ENCODE measurements around the gene AMIGO2.

The AMIGO2 gene

DNA sequence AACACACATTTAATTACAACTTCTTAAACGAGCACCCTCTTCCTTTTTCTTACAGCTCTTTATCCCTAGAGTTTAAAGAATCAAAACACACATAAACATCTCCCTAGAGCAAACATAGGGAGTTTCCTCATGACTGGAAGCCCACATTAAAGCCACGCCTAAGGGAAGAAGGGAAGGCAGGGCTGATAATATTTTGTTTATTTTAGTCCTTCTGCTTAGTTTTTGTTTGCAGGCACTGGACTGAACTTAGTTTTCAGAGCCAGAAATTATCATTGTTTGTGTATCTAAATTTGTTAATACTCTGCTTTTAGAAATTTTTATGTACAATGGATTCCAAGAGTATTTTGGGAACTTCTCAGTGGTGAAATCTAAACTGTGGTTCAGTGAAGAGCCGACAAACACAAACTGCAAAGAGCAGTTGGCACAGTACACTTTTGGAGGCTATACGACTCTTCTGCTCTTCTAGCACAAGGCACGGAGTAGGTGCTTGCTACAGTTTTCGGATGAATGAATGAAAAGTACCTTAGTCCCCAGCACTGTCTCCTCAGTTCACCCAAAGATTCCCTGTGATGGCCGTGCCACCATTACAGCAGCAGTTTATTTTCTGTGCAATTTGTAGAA is 17.6 kb upstream of the AMIGO2 start:
- no peak for DNase-seq

DNA sequence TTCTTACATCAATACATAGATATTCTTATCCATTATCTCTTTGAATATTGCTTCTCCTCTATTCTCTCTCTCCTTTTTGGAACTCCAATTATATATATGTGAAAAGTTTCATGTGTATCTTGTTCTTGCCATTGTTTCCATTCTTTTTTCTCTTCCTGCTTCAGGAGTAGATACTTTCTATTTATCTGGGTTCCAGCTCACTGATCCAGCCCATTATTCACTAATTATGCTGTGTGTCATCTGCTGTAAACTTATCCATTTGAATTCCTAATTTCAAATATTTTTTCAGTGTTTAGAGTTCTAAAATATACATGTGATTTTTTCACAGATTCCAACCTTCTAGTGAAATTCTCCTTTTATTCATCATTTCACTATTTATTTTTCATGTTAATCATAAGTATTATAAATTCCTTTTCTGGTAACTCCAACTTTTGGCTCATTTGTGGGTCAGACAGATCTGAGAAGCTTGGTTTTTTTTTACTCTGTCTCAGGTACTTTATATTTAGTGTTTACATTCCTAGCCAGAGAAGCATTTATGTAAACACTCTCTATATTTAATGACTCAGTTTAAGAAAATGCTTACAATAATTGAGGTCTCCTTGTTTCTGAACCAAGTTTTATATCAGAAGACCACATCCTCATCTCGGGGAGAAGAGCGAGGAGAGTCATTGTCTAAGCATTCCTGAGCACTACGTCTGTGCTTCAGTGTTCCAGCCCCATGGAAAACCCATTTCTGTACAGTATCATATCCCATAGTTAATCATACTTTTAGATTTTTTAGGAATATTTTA is 15.9 kb upstream of the AMIGO2 start:
- DNase-seq = no peak

DNA sequence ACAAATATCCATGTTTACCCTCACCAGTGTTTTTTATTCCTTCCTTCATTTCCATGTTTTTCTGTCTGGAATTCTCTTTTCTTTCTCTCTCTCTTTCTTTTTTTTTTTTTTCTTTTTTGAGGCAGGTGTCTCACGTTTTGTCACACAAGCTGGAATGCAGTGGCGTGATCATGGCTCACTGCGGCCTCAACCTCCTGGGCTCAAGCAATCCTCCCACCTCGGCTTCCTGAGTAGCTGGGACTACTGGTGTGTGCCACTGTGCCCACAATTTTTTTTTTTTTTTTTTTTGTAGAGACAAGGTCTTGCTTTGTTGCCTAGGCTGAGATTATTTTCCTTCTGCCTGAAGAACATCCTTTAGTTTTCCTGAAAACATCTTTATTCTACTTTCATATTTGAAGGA is 15.0 kb upstream of the AMIGO2 start:
- DNase-seq = no peak

DNA sequence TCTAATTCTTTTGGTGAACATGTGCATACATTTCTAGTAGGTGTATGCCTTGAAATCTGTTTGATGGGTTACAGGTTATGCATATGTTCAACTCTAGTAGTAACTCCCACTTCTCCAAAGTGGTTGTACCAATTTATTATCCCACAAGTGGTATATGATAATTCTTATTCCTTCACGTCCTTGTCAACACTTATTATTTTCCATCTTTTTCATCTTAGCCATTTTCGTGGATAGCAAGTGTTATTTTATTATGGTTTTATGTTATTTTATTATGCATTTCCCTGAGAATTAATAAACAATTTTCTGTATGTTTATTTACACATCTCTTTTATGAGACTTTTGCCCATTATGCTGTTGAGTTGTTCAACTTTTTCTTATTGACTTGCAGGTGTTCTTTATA is 11.2 kb upstream of the AMIGO2 start:
- no peak for DNase-seq

DNA sequence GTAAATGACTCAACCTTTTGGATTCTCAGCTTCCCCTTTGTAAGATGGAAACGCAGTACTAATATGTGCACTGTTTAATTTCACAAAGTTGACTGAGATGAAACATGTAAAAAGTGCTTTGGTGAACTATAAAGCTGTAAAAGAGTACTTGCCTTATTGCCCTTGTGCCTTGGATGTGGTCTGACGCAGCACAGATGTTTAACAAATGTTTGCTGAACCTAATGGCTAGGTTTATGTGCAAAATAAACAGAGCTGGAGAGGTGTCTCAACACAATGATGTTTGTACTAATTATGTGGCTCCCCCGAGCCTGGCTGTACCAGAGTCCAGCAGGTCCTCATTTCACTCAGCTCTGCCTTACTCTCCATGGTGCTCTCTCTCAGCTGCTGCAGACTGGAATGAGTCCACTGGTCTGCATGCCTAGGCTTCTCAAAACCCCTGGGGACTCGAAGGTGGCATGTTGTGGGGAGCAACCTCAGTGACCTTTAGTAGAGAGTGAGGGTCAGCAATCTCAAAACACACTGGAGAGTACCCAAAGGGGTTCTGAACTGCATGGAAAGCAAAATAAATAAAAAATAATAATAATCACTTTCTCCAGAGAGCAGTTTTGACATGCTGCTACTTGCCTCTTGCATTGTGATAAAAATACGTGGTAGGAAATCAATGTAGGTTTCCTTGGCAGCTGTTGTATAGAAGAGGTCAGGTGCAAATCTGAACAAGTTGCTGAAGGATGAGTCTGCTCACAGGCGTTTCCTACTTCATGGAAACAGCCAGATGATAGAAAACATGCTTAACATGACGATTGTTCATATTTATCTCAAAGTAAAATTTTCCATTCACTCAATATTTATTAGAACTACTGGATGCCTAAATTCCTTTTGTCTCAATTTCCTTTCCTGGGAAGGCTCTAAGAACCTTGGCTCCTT is 8.5 kb upstream of the AMIGO2 start:
- no peak for DNase-seq

DNA sequence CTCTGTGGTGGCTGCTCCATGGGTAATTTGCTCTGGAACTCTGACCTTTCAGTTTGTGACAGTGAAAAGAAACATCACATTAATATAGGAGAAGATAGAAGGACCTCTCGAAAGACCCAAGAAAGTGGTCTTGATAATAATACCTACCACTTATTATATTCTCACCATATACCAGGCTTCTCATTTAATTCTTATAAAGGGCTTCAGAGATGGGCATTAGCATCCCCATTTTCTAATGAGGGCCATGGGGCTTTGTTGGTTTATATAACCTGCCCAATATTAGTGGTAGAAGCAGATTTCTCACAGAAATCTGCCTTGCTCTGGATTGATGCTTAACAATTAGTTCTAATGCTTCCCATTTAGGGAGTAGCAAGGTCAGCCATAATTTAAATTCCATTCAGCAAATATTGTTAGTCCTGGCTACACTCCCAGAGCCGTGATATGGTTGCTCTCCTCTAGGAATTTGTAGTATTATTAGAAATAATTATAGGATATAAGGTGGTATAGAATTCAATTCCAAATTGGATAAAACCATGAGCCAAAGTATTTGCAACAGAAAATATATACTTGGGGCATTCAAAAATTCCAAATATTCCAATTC is 7.4 kb upstream of the AMIGO2 start:
- DNase-seq = no peak

DNA sequence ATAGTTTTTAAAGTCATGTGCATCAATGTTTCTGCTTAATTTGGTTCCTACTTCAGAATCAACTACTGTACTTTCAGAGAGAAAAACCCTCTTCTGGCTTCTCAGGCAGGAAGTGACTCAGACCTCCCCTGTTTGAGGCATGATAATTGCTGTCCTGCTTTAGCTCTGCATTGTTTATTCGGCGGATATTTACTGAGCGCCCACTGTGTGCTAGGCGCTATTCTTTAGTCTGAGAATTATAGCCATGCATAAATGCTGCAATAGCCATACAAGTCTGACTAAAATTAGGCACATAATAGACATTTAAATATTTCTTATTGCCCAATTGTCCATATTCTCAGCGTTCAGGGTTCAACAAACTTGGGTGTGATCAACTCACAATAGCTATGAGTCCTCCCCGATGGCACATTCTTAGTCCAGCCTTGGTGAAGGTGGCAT is 6.1 kb upstream of the AMIGO2 start:
- peak; percentile 60 for DNase-seq

DNA sequence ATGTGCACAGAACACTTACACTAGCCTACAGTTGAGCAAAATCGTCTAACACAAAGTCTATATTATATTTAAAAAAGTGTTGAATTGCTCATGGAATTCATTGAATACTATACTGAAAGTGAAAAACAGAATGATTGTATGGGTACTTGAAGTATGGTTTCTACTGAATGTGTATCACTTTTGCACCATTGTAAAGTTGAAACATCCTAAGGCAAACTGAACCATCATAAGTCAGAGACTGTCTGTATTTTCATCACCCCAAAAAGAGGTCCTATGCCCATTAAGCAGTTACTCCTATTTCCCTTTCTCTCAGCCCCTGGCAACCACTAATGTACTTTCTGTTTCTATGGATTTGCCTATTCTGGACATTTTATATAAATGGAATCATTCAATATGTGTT is 4.4 kb upstream of the AMIGO2 start:
- no peak for DNase-seq

DNA sequence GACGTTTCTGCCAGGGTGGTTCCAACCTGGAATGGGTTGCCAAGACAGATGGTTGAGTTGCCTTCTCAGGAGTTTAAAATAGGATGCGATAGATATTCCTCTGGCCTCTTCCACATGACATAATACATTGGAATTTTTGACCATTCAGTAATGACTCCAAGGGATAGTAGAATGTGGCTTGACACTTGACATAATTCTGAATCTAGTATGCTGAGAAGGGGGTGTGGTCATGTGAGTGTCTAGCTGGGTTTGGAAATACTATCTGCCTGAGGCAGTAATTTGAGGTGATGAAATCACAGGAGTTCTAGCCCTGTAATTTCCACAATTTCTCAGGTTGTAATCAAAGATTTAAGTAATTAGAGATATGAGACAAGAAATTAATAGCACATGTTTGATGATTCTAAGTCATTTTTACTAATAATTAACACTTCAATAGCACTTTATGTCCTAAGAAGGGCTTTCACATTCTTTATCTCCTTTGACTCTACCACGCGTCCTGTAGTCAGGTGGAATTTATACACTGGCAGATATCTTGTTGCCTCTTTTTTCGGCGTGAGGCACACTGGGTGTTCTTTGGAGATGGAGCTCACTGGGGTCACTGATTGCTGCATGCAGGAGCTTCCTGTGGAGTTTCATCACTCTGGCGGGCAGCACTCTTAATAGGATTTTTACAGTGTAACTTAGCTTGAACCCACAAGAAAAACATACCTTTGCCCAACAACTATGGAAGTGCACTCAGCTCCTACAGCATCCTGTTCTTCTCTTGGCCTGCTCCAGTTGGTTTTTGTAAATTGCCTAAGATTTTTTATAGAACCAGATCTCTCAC is 3.2 kb upstream of the AMIGO2 start:
- DNase-seq = no peak

DNA sequence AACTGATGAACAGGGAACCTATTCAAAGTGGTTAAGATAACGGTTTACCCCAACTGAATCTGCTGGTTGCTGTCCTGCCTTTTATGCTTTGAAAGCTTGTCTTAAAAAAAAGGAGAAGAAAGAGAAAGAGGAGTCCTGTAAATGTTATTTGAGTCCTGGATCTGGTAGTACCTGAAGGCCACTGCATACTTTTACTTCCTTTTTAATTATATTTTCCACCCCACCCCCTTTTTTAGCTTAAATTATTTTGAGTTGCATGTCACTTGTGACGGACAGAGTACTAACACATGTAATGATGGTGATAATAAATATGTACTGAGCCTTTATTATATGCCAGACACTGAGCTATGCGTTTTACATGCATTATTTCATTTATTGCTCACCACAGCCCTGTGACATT is 2.5 kb upstream of the AMIGO2 start:
- DNase-seq = no peak

DNA sequence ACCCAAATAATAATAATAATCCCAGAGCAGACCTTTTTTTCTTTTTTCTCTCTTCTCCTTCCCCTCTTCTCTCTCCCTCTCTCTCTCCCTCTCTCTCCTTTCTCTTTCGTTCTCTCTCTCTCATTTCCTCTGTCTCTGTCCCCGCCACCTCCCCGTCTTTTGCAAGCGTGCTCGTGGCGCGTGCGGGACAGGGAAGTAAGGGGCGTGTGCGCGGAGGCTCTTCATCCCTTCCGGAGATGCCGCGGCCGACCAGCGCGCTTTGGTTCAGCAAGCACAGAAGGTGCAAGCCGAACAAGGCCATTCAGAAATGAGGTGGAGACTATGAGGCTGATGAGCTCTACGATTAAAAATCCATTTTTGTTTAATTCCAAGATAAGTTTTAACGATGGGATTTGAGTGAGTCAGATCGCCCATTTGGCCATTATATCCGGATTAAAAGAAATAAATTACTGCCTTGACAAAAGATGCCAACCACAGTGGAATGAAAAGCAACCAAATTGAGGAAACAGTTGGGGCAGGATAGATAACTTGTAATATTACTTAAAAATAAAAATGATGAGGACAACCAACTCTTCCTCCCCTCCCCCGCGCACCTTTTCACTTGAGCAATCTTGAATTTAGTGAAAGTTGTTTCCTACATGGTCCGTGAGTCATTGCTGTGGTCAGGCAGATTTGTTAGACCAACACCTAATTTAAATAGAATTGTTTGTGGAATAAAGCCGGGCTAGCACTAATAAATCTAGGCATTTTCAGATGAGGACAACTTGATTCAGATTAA is 1.2 kb upstream of the AMIGO2 start:
- DNase-seq = peak; percentile 66

DNA sequence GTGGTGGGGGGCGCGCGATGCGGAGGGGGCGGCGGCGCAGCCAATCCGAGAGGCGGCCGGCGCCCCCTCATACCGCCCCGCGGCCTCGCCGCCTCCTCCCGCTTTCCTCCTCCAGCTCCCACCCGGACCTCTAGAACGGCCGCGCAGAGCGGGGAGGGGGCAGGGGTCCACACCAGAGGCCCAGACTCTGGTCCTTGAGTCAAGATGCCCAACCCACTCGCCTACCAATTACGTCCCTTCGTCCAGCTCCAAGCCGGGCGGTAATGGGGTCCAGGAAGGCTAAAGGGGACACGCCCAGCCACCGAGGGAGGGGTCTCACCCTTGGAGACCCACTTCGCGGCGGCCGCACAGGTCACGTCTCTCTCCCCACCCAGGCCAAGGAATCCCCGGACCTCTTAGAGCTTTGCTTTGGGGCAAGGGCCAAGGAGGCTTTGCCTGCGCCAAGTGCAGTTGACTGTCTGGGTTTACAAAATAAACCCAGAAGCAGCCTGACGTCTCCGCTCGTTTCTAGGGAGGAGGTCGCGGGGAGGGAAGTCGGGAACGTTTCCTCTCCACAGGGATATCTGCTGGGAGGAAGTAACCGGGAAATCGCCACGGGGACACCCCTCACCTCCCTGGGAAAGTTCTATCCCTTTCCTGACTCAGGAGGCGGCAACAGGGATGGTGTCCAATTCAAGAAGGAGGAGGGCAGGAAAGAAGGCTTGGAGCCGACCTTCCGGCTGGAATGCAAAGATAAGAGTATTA is 394 bp upstream of the AMIGO2 start:
- DNase-seq = peak; percentile 53

DNA sequence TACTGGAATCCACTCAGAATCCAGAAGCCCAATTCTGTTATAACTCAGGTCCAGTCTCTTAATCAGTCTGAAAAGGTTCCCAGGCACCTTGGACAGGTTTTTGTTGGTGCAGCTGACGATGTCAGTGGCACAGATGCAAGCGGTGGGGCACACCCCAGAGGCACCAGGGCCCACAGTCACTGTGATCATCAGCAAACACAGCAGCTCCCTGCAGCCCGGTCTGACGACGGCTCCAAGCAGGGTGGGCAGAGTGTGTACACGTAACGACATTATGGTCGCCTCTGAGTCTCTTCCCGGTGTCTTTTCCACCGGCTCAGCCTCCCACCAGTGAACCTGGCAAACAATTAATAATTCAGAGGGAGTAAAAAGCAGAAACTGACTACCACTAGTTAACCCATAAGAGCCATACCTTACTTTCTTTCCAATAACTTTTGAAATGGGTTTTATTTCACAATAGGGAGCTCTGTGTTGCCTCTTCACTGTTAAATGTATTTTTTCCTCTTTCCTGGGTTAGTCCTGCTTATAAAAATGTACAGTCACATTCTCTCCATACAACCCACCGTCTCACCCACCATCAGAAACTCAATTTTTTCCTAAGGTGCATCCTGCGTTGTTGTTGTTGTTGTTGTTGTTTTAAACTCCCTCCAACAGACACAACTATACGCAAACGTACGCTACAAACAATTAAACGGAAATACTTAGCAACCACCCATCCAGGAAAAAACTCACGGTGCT is 859 bp downstream of the AMIGO2 start:
- peak; percentile 70 for DNase-seq

DNA sequence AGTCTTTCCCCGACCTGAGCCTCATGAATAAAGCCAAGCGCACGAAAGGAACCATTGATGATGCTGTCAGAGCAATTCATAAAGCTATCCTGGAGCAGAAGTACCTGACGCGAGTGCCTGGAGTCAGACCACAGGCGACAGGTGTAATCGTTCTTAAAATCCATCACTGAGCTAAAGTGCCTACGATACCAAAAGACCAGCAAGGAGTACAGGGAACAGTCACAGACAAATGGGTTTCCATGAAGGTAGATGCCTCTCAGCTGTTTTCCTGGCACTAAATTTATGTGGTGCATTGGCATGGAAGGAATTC is 1.7 kb downstream of the AMIGO2 start:
- no peak for DNase-seq

DNA sequence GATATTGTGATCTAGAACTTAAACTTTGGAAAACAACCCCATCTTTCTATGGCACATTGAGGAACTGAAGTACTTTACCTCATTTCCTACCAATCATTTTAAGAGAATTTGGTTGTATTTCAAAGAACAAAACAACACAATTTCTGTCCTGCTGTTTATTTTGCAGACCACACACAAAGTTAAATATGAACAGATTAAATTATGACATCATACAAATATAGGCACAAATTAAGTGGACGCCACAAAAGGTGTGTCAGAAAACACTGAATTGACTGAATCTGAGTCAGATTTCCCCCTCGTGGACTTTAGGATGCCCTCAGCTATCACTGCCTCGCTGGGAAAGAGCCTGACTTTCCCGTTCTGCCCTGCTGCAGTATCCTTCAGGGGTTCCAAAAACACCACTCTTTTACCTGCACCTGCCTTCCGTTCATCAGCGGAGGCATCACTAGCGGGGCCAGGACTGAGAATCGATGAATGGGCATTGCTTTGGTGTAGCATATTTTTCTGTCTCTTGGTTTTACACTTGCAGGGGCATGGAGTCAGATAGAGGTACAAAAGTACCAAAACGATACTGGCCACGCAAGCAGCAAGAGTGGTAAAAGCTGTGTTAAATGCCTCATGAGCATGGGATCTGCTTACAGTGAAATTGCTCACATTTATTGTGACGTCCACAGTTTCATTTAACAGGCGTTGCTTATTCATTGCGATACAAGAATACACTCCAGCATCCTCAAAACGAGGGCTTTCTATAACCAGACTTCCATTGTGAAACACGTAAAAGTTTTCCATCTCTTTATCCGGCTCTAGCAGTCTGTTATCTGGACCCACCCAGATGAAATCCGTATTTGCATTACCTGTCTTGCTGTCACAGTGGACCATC is 2.3 kb downstream of the AMIGO2 start:
- no peak for DNase-seq

DNA sequence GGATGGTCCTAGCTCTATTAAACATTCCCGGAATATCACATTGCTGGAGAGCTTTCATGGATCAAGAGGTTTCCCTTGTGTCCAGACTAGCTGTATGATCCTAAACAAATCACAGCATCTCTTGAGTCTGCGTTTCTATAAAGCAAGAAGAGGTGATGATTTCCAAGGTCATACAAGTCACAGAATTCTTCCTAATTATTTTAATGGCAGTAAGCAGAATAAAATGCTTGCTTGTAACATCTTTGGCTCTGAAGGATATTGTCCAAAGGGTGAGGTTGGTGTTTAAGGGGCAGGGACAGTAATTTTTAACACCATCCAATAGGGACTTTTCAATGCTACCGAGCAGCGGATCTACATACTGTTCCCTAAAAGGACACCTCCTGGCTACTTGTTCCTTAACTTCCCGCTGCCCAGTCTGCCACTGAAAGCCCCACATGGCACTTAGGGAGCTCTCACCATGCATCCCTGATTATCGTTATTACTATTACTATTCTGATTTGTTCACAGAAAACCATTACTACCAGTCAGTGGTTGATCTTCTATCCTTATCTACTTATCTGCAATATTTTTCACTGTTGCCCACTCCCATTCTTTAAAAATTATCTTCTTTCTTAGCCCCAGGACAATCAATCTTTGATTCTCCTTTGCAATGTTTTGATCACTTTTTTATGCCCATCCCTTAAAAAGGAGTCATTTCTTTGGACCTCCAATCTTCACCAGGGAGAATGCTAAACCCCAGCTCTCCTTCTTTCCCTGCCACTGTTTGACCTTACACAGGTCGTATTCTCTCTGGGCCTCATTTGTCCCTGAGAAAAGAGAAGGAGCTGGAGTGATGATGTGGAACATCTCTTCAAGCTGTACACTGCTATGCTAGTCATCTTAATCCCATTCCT is 4.3 kb downstream of the AMIGO2 start:
- DNase-seq = no peak

DNA sequence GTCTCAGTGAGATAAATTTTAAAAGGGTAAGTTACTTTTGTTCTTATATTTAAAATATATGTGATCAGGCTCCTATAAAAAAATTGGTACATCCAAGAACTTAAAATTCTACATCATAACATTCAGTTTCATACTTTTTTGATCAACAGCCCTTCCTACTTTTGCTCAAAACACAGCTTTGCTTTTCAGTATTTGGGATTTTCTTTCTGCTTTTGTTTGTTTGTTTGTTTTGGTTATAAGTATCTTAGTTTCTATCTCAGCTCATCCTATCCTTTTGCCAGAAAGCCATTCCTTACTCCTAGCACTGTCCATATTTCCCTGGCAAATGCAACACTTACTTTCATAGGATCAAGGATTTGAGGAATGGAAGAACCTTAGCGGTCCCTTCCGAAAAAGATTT is 5.0 kb downstream of the AMIGO2 start:
- no peak for DNase-seq

DNA sequence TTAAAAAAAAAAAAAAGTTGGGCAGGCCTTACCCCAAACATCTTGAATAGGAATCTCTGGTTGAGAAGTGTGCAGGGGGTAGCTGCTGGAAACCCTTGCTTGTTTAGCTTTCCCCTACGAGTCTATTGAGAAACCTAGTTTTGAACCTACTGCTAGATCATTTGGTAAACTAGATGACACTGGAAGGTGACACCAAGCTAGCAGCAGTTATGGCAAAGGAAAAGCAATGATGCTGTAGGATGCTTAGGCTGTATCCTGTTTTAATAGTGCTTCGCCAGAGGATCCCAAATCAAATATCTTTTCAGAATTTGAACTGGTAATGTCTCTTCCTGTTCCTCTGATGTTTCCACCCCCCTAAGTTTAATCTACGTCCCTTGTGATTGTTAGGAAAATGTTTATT is 5.8 kb downstream of the AMIGO2 start:
- DNase-seq = no peak
